ENCODE results near the gene SULF2.
"Not testable (repeated sequence)": the region's sequence is repeated elsewhere in the genome, so short reads cannot be mapped to it uniquely, and the experiment has no call there.

SULF2 gene

GRCh38 chr20:47804224-47804825, 19.0 kb upstream of the SULF2 start:
- DNase-seq: peak; percentile 3

- DNase-seq: no peak
Observed at GRCh38 chr20:47802975-47803374, 17.7 kb upstream of the SULF2 start.

GRCh38 chr20:47802226-47802920, 17.1 kb upstream of the SULF2 start:
- DNase-seq: peak; percentile 4

- no peak for DNase-seq
Observed at GRCh38 chr20:47801759-47802158, 16.5 kb upstream of the SULF2 start.

- no peak for DNase-seq
Observed at GRCh38 chr20:47801079-47801478, 15.8 kb upstream of the SULF2 start.

GRCh38 chr20:47800623-47801022, 15.3 kb upstream of the SULF2 start:
- DNase-seq: peak; percentile 57

- peak; percentile 45 for DNase-seq
Observed at GRCh38 chr20:47799116-47799715, 13.9 kb upstream of the SULF2 start.

- DNase-seq: peak; percentile 13
Observed at GRCh38 chr20:47796971-47797370, 11.7 kb upstream of the SULF2 start.

- DNase-seq: no peak
Observed at GRCh38 chr20:47795214-47795907, 10.1 kb upstream of the SULF2 start.

GRCh38 chr20:47794264-47794663, 9.0 kb upstream of the SULF2 start:
- DNase-seq: not testable (repeated sequence)

GRCh38 chr20:47792021-47792618, 6.8 kb upstream of the SULF2 start:
- peak; percentile 80 for DNase-seq

GRCh38 chr20:47791084-47791599, 5.9 kb upstream of the SULF2 start:
- no peak for DNase-seq

GRCh38 chr20:47790580-47790965, 5.3 kb upstream of the SULF2 start:
- DNase-seq: no peak

- no peak for DNase-seq
Observed at GRCh38 chr20:47789764-47790579, 4.7 kb upstream of the SULF2 start.

- DNase-seq: peak; percentile 69
Observed at GRCh38 chr20:47789081-47789763, 3.9 kb upstream of the SULF2 start.

- DNase-seq: no peak
Observed at GRCh38 chr20:47788741-47789080, 3.4 kb upstream of the SULF2 start.

GRCh38 chr20:47786765-47787107, 1.5 kb upstream of the SULF2 start:
- no peak for DNase-seq

- DNase-seq: peak; percentile 91
Observed at GRCh38 chr20:47785854-47786764, 828 bp upstream of the SULF2 start.

- peak; percentile 71 for DNase-seq
Observed at GRCh38 chr20:47784599-47785310, 526 bp downstream of the SULF2 start.

Data from left hindlimb (tissue), 1 donor.